SK-N-SH (cell line): ENCODE data around the gene THUMPD2. TPM values are rescaled to one million over a fixed set of nuclear protein-coding genes. Genes with fewer than 3 reads are reported as not detected.

ENCODE experiments used
- CTCF ChIA-PET: fragments of 300-600, 350-600 bp; formaldehyde crosslinking; extraction: SDS; loops from one replicate; lab custom pipeline; 2021; lab: Yijun Ruan, JAX
- POLR2A ChIA-PET: fragments of 350-600 bp; sonication (Branson Sonifier 250); formaldehyde crosslinking; extraction: SDS; loops from one replicate; lab custom pipeline; 2020; ENCODE audit warnings: antibody characterized with exemption, inconsistent platforms; lab: Yijun Ruan, JAX
- DNase-seq: peaks from one replicate; pipeline ENCODE4 v3.0.0; 2012
- H2AFZ ChIP-seq: fragments of 200-600 bp; sonication (generic); 2 replicates; pipeline ENCODE4 v1.8.1; 2016; ENCODE audit warnings: antibody characterized with exemption, mild to moderate bottlenecking, low read depth
- H3F3A ChIP-seq: fragments of 200-600 bp; sonication (generic); replicated peaks from 2 replicates; pipeline ENCODE3; 2016; ENCODE audit warnings: antibody characterized with exemption, mild to moderate bottlenecking; ENCODE audit not compliant: insufficient read depth
- H3K27ac ChIP-seq, 2 experiments: fragments of 200-500 bp in 1 of 2; fragments of 200-600 bp in 1 of 2; sonication (Bioruptor generic) in 1 of 2; sonication (generic), shearing (Covaris generic) in 1 of 2; 2 replicates each; pipeline versions ENCODE4 v1.5.1 to v1.6.1; 2014 to 2016; ENCODE audit warnings: low read depth in 2 of 2, inconsistent platforms in 1 of 2, low read length in 1 of 2, mild to moderate bottlenecking in 1 of 2, mixed read lengths in 1 of 2
- H3K27me3 ChIP-seq: fragments of 200-600 bp; sonication (generic), shearing (Covaris generic); 2 replicates; pipeline ENCODE4 v1.6.1; 2016; ENCODE audit warnings: mixed run types; ENCODE audit not compliant: insufficient read depth
- H3K36me3 ChIP-seq, 2 experiments: fragments of 200-500 bp in 1 of 2; fragments of 200-600 bp in 1 of 2; sonication (Bioruptor generic) in 1 of 2; sonication (generic) in 1 of 2; replicated peaks in 1 of 2; 2 replicates each; pipeline versions ENCODE3 to v1.5.1; 2014 to 2016; ENCODE audit warnings: low read length in 1 of 2, mild to moderate bottlenecking in 1 of 2; ENCODE audit not compliant: insufficient read depth in 2 of 2, control insufficient read depth in 1 of 2
- H3K4me1 ChIP-seq, 2 experiments: fragments of 200-500 bp in 1 of 2; fragments of 200-600 bp in 1 of 2; sonication (Bioruptor generic) in 1 of 2; sonication (generic), shearing (Covaris generic) in 1 of 2; 2 replicates each; pipeline versions ENCODE4 v1.5.1 to v1.6.1; 2014 to 2016; ENCODE audit warnings: low read depth in 1 of 2, low read length in 1 of 2, mixed run types in 1 of 2; ENCODE audit not compliant: insufficient read depth in 2 of 2, control insufficient read depth in 1 of 2
- H3K4me2 ChIP-seq: fragments of 200-600 bp; sonication (generic), shearing (Covaris generic); 2 replicates; pipeline ENCODE4 v1.6.1; 2017; ENCODE audit warnings: mixed run types
- H3K4me3 ChIP-seq, 2 experiments: fragments of 200-500 bp in 1 of 2; fragments of 200-600 bp in 1 of 2; sonication (Bioruptor generic) in 1 of 2; sonication (generic), shearing (Covaris generic) in 1 of 2; 2 replicates each; pipeline versions ENCODE4 v1.5.1 to v1.8.1; 2014 to 2016; ENCODE audit warnings: low read depth in 2 of 2, inconsistent platforms in 1 of 2, low read length in 1 of 2, mild to moderate bottlenecking in 1 of 2, mixed read lengths in 1 of 2, moderate library complexity in 1 of 2
- H3K79me2 ChIP-seq: fragments of 200-600 bp; sonication (generic); 2 replicates; pipeline ENCODE4 v1.8.1; 2017; ENCODE audit warnings: mild to moderate bottlenecking; ENCODE audit not compliant: insufficient read depth
- H3K9ac ChIP-seq: fragments of 200-600 bp; sonication (generic); 2 replicates; pipeline ENCODE4 v1.6.1; 2017; ENCODE audit warnings: mixed run types
- H3K9me2 ChIP-seq: fragments of 200-600 bp; sonication (generic); 2 replicates; pipeline ENCODE4 v1.6.1; 2017; ENCODE audit warnings: mixed run types
- H3K9me3 ChIP-seq: fragments of 200-600 bp; sonication (generic); 2 replicates; pipeline ENCODE4 v1.6.1; 2017; ENCODE audit warnings: mixed run types, mild to moderate bottlenecking, moderate library complexity
- H4K20me1 ChIP-seq: fragments of 200-600 bp; sonication (generic); 2 replicates; pipeline ENCODE4 v1.6.1; 2017; ENCODE audit warnings: mild to moderate bottlenecking, mixed run types; ENCODE audit not compliant: insufficient read depth
- CHD2 ChIP-seq: fragments of 150-350 bp; IDR thresholded peaks from 2 replicates; pipeline ENCODE4 v1.6.1; 2018; ENCODE audit warnings: low read length; ENCODE audit not compliant: partially characterized antibody
- EZH2phosphoT487 ChIP-seq: fragments of 200-600 bp; sonication (generic); IDR thresholded peaks from 2 replicates; pipeline ENCODE4 v1.6.1; 2017; ENCODE audit warnings: low read depth, mixed run types, mild to moderate bottlenecking, antibody characterized with exemption, moderate library complexity, borderline replicate concordance
- FOSL2 ChIP-seq: IDR thresholded peaks from 2 replicates; pipeline ENCODE4 v1.4.0; 2012; ENCODE audit warnings: low read depth, mild to moderate bottlenecking, moderate library complexity, borderline replicate concordance
- FOXJ3 ChIP-seq: sonication (generic); formaldehyde crosslinking; IDR thresholded peaks from 2 replicates; pipeline ENCODE4 v1.5.1; 2020; ENCODE audit warnings: mild to moderate bottlenecking, missing genetic modification reagents
- FOXM1 ChIP-seq: IDR thresholded peaks from 2 replicates; pipeline ENCODE4 v1.4.0; 2012; ENCODE audit warnings: low read depth, mild to moderate bottlenecking
- GABPA ChIP-seq: IDR thresholded peaks from 2 replicates; pipeline ENCODE4 v1.4.0; 2012; ENCODE audit warnings: low read depth, mild to moderate bottlenecking
- JUND ChIP-seq: IDR thresholded peaks from 2 replicates; pipeline ENCODE4 v1.4.0; 2012
- MAX ChIP-seq: IDR thresholded peaks from 2 replicates; pipeline ENCODE4 v1.4.0; 2012; ENCODE audit warnings: low read depth
- NRF1 ChIP-seq: IDR thresholded peaks from 2 replicates; pipeline ENCODE4 v1.6.1; 2012; ENCODE audit warnings: low read depth, mild to moderate bottlenecking, low read length
- PBX3 ChIP-seq: IDR thresholded peaks from 2 replicates; pipeline ENCODE4; 2012
- RAD21 ChIP-seq: IDR thresholded peaks from 2 replicates; pipeline ENCODE4 v1.6.1; 2012; ENCODE audit warnings: mild to moderate bottlenecking, low read length
- RCOR1 ChIP-seq: fragments of 150-350 bp; IDR thresholded peaks from 2 replicates; pipeline ENCODE4 v1.6.1; 2017; ENCODE audit warnings: antibody characterized with exemption, low read length
- RFX5 ChIP-seq: IDR thresholded peaks from 2 replicates; pipeline ENCODE4 v1.6.1; 2012; ENCODE audit warnings: mild to moderate bottlenecking, improper control_type of control experiment, low read length
- SIN3A ChIP-seq: IDR thresholded peaks from 2 replicates; pipeline ENCODE4 v1.6.1; 2012; ENCODE audit warnings: low read depth, mild to moderate bottlenecking, low read length, moderate library complexity, borderline replicate concordance
- TAF1 ChIP-seq: IDR thresholded peaks from 2 replicates; pipeline ENCODE4 v1.6.1; 2012; ENCODE audit warnings: low read depth, mild to moderate bottlenecking, low read length, moderate library complexity, borderline replicate concordance
- TEAD4 ChIP-seq: IDR thresholded peaks from 2 replicates; pipeline ENCODE4 v1.4.0; 2012; ENCODE audit warnings: mild to moderate bottlenecking, borderline replicate concordance; ENCODE audit not compliant: insufficient read depth
- USF2 ChIP-seq: fragments of 150-350 bp; IDR thresholded peaks from 2 replicates; pipeline ENCODE4 v1.6.1; 2017; ENCODE audit warnings: antibody characterized with exemption, low read length, low read depth, borderline replicate concordance
- WGBS: methylation state at CpG from one replicate; pipeline ENCODE4 v1.1.6; 2017; ENCODE audit warnings: low lambda C conversion rate; 5-methylcytosine and 5-hydroxymethylcytosine counted together
- polyA plus RNA-seq, 3 experiments: library from polyadenylated mRNA; depleted of rRNA; stranded (reverse); fragments of >200 nt; gene quantifications; 2 replicates each; pipeline ENCODE4 v1.2.3, GENCODE V29; 2012

THUMPD2 gene
- polyA plus RNA-seq, 1 of the 3 experiments (the other 2 are of a cell fraction): 5.3 TPM

GRCh38 chr2:39703181-39703872, 75.7 kb downstream of the THUMPD2 start (continued):
- no peak for TF ChIP-seq USF2
- TF ChIP-seq RFX5: no peak
- TF ChIP-seq MAX: no peak
- no peak for TF ChIP-seq NRF1
- TF ChIP-seq FOXJ3: no peak
- TF ChIP-seq RAD21: no peak
- TF ChIP-seq, all 33 proteins: peak for 4

GRCh38 chr2:39701137-39701536, 77.9 kb downstream of the THUMPD2 start:
- Histone ChIP-seq H2AFZ (no peak overlapping the region), H3K9ac (no peak overlapping the region), H3K36me3 (peaks cover 0 to 6% of the 10 kb centered on the region in 2 experiments), H3K9me3 (peaks cover 26% of the 10 kb centered on the region), H3K4me3 (no peak overlapping the region), H3F3A (no peaks in the 10 kb centered on the region), H3K79me2 (no peaks in the 10 kb centered on the region), H3K4me2 (no peak overlapping the region), H3K27ac (no peak overlapping the region), H3K4me1 (peaks cover 0 to 8% of the 10 kb centered on the region in 2 experiments; a peak in 2 of 4 replicates)
- WGBS: 67% methylated on average over 1 of the region's 1 CpG
- POLR2A ChIA-PET: no interaction called here
- no peak for DNase-seq
- no peak for TF ChIP-seq MAX
- no peak for TF ChIP-seq TAF1
- TF ChIP-seq SIN3A: no peak
- TF ChIP-seq PBX3: no peak
- no peak for TF ChIP-seq EZH2phosphoT487
- no peak for TF ChIP-seq CHD2
- TF ChIP-seq TEAD4: no peak
- no peak for TF ChIP-seq FOSL2
- no peak for TF ChIP-seq FOXM1
- no peak for TF ChIP-seq NRF1
- no peak for TF ChIP-seq JUND
- TF ChIP-seq RCOR1: no peak
- no peak for TF ChIP-seq GABPA
- TF ChIP-seq, all 33 proteins: peak for 0
- CTCF ChIA-PET: interaction anchor here (2.5 kb wide), 1 partner anchor 29 kb away, joined by 11 read pairs; no protein-coding TSS in a partner anchor
- Histone ChIP-seq H3K9me2 (no peaks in the 10 kb centered on the region), H4K20me1 (no peaks in the 10 kb centered on the region), H3K27me3 (no peaks in the 10 kb centered on the region)
